ENCODE results near the gene SCRN2. TPM values are rescaled to one million over a fixed set of nuclear protein-coding genes. Genes with fewer than 3 reads are reported as not detected.

The SCRN2 gene
- total and polyA plus RNA-seq, 2 of the 8 experiments (the other 6 are each of a cell fraction or from before 2014, with no cell fraction given): 24.4 to 42.3 TPM

GRCh38 chr17:47843391-47843730 is 2.3 kb upstream of the SCRN2 start (continued):
- TF ChIP-seq SIRT6 (IDR thresholded peaks at IDR 0.05; ENCODE audit: low read length) (no peak), CHD2 (IDR thresholded peaks at IDR 0.05; ENCODE audit: low read length) (no peak), USF2 (IDR thresholded peaks at IDR 0.05; ENCODE audit: low read length) (no peak), TBP (IDR thresholded peaks at IDR 0.05; ENCODE audit: low read depth, low read length) (no peak), TEAD4 (IDR thresholded peaks at IDR 0.05; ENCODE audit: low read depth, low read length) (no peak), ASH2L (IDR thresholded peaks at IDR 0.05; ENCODE audit: low read length) (no peak)

Data from H1 (cell line).